Measurements from ENCODE around the gene PLCG2.

PLCG2 gene

DNA sequence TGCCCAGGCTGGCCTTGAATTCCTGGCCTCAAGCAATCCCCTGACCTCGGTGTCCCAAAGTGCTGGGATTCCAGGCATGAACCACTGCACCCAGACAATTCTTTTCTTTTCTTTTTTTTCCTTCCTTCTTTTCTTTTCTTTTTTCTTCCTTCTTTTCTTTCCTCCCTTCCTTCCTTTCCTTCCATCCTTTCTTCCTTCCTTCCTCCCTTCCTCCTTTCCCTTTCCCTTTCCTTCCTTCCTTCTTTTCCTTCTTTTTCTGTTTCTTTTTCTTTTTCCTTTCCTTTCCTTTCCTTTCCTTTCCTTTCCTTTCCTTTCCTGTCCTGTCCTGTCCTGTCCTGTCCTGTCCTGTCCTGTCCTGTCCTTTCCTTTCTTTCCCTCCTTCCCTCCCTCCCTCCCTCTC, 44.6 kb downstream of the PLCG2 start:
- no peak for DNase-seq (ENCODE audit: low read depth, low spot score)
- no peak overlapping the region for H3K4me3 ChIP-seq (ENCODE audit: low read depth, low read length)
- TF ChIP-seq, protein P1, sequence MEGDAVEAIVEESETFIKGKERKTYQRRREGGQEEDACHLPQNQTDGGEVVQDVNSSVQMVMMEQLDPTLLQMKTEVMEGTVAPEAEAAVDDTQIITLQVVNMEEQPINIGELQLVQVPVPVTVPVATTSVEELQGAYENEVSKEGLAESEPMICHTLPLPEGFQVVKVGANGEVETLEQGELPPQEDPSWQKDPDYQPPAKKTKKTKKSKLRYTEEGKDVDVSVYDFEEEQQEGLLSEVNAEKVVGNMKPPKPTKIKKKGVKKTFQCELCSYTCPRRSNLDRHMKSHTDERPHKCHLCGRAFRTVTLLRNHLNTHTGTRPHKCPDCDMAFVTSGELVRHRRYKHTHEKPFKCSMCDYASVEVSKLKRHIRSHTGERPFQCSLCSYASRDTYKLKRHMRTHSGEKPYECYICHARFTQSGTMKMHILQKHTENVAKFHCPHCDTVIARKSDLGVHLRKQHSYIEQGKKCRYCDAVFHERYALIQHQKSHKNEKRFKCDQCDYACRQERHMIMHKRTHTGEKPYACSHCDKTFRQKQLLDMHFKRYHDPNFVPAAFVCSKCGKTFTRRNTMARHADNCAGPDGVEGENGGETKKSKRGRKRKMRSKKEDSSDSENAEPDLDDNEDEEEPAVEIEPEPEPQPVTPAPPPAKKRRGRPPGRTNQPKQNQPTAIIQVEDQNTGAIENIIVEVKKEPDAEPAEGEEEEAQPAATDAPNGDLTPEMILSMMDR (IDR thresholded peaks at IDR 0.05; ENCODE audit: low read depth, low read length): no peak
- in situ Hi-C loops (cut with HindIII; ENCODE audit: low sequenced_read_pairs): no loop called here

DNA sequence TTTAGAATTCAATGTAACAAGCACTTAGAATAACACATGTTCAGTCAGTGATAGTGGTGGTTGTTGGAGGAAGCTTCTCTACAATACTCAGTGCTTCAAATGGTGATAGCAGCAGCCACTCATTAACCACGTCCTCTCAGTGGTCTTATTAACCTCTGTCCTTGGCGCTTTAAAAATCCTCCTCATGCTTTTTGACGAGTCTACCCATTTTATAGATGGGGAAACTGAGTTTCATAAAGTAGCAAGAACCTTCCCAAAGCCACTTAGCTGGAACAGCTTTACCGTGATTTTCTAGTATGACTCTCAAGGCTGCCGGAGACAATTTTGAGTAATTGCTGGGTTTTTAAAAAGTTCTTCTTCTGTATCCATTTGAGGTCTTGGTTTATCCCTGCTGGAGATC, 47.4 kb downstream of the PLCG2 start:
- DNase-seq (ENCODE audit: low read depth, low spot score): no peak
- in situ Hi-C loops (cut with HindIII; ENCODE audit: low sequenced_read_pairs): no loop called here
- no peak overlapping the region for H3K4me3 ChIP-seq (ENCODE audit: low read depth, low read length)
- TF ChIP-seq, protein P1 (IDR thresholded peaks at IDR 0.05; ENCODE audit: low read depth, low read length): no peak

DNA sequence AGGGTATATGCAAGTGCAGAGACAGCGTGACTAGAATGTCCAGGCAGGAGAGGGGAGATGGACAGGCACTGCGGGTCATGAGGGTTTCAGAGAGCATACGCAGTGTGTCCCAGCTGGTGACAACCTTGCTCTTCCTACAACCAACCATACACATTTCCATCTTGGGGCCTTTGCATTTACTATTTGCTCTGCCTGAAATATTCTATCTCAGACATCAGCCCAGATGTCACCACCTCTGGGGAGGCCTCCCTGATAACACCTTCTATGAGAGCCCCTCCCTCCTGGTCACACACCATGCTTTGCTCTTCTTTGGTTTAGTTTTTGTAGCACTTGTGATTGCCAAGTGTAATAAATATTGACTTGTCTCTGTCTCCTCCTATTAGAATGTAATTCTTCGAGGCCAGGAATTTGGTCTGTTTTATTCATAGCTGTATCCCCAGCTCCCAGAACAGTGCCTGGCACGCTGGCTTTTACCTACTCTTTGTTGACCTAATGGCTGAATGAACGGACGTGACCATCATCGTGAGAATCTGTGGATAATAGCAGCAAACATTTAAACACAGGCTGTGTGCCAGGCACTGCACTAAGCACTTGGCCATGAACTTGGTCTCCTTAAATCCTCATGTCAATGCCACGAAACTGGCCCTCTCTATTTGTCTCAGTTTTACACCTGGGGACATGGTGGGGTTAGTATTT, 51.9 kb downstream of the PLCG2 start:
- no peak for DNase-seq (ENCODE audit: low read depth, low spot score)
- no peak overlapping the region for H3K4me3 ChIP-seq (ENCODE audit: low read depth, low read length)
- in situ Hi-C loops (cut with HindIII; ENCODE audit: low sequenced_read_pairs): no loop called here
- TF ChIP-seq, protein P1 (IDR thresholded peaks at IDR 0.05; ENCODE audit: low read depth, low read length): no peak

DNA sequence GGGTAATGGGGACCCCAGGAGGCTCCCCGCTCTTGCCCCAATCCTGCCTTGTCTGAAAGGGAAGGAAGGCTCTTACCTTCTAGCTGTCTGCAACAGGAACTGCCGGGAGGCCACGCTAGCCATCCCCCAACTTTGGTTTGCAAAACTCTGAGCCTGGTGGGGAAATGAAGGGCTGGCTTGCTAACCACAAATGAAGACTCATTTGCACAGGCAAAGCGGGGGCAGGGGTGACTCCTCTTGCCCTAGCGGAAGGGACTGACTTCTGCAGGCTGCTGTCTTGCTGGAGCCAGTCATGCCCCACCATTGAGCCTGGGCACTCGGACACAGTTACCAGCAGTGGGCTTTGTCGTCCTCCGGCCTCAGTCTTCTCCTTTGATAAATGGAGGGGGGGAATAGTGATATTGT, 52.6 kb downstream of the PLCG2 start:
- in situ Hi-C loops (cut with HindIII; ENCODE audit: low sequenced_read_pairs): no loop called here
- no peak overlapping the region for H3K4me3 ChIP-seq (ENCODE audit: low read depth, low read length)
- DNase-seq (ENCODE audit: low read depth, low spot score): no peak

DNA sequence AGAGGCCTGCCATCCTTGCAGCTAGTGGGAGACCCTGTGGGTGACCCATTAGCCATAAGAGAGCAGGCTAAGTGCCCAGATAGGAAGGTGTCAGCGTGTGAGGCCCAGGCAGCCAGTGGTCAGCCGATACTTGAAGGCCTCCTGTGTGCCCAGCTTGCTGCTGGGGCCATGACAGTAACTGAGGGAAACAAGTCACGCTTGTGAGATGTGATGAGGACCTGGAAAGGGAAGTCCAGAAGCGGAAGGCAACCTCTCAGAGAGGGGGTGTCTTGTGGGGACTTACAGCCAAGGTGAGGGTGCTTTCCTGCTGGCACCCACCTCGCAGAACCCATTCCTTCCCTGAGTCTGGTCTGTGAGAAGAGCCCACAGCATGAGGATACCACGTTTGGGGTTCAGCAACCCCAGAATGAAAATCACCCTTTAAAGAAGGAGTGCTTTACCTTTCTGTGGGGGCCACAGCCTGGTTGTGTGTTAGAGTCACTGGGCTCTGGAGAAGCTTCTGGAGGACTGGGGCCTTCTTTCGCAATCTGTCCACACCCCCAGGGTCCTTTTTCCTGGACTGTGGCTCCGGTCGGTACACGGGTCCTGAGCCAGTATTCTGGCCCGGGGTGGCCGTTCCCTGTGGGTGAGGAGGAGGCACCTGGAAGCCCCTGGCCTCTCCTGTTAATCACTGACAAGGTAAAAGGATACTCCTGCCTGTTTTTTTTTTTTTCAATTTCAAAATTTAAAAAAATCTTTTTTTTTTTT, 53.9 kb downstream of the PLCG2 start:
- in situ Hi-C loops (cut with HindIII; ENCODE audit: low sequenced_read_pairs): no loop called here
- no peak for DNase-seq (ENCODE audit: low read depth, low spot score)
- TF ChIP-seq, protein P1 (IDR thresholded peaks at IDR 0.05; ENCODE audit: low read depth, low read length): no peak
- H3K4me3 ChIP-seq (ENCODE audit: low read depth, low read length): no peak overlapping the region

More for the DNA sequence above, 52.6 kb downstream of the PLCG2 start:
- TF ChIP-seq, protein P1 (IDR thresholded peaks at IDR 0.05; ENCODE audit: low read depth, low read length): no peak

DNA sequence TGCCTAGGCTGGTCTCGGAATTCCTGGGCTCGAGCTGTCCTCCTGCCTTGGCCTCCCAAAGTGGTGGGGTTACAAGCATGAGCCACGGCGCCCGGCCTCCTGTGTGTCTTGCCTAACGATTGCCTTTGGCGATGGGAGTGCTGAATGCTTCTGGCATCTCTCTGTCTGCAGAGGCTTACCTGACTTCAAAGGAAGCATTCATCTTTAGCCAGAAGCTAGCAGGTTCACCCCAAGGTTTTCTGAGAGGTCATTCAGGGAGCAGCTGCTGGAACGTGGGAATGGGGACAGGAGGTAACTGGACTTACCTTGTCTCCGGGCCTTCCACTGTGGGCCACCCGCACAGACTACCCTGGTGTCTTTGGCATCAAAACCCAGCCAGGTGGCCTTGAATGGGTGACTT, 54.7 kb downstream of the PLCG2 start:
- H3K4me3 ChIP-seq (ENCODE audit: low read depth, low read length): no peak overlapping the region
- TF ChIP-seq, protein P1 (IDR thresholded peaks at IDR 0.05; ENCODE audit: low read depth, low read length): no peak
- DNase-seq (ENCODE audit: low read depth, low spot score): no peak
- in situ Hi-C loops (cut with HindIII; ENCODE audit: low sequenced_read_pairs): no loop called here

Data from astrocyte of the spinal cord (primary cell).